Fibroblast of lung (primary cell): ENCODE results near the gene INS.

Experiments used
- EZH2 ChIP-seq: IDR thresholded peaks from 2 replicates; pipeline ENCODE4 v1.5.1; 2012; ENCODE audit warnings: low read length, control low read depth, mild to moderate bottlenecking; ENCODE audit errors: missing control alignments
- TF ChIP-seq, protein P1 (sequence below), 2 donors: IDR thresholded peaks in 1 of 2; conservative IDR thresholded peaks in 1 of 2; 1 replicate in 1 of 2; 2 replicates in 1 of 2; pipeline ENCODE4 v1.5.1; 2011 to 2012; ENCODE audit warnings: low read length in 2 of 2, control low read depth in 1 of 2, inconsistent platforms in 1 of 2, low read depth in 1 of 2, mild to moderate bottlenecking in 1 of 2

DNA sequence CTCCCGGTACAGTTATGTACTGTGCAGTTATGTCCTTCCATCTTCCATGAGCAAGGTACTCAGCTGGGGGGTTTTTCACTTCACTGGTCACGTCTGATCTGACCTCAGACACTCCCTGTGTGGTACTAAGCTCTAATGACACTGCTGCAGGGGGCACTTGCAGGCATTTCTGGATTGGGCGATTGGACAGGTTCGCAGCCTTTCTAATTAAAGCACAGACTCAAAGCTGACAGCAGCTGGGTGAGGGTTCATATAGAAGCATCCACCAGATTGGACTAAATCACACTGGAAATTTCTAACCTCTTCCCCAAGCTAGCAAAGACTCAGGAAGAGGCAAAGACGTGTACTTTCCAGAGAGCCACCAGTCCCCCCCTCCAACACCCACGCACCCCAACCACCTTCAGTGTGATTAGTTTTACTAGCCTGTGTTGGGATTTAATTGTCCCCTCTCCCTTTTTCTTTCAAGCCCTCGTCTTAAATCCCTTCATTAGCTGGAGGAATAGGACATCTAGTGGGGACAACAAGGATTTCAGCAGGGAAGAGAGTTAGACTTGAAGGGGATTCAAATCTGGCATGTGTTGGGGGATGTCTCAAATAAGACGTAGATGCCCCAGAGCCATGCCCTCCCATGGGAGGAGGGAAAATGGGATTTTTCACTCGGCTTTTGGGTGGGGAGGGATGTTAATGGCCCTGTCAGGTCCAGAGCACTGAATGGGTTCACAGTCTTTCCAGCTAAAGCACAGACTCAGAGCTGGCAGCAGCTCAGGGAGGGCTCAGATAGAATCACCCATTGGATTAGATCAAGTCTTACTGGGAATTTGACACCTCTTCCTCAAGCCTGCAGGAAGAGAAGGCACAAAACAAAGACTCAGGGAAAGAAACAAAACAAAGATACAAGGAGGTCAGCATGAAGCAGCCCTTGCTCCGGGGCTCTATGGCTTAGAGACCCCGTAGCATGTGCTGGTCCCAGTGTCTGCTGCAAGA lies 10.9 kb downstream of the INS start:
- TF ChIP-seq, protein P1, sequence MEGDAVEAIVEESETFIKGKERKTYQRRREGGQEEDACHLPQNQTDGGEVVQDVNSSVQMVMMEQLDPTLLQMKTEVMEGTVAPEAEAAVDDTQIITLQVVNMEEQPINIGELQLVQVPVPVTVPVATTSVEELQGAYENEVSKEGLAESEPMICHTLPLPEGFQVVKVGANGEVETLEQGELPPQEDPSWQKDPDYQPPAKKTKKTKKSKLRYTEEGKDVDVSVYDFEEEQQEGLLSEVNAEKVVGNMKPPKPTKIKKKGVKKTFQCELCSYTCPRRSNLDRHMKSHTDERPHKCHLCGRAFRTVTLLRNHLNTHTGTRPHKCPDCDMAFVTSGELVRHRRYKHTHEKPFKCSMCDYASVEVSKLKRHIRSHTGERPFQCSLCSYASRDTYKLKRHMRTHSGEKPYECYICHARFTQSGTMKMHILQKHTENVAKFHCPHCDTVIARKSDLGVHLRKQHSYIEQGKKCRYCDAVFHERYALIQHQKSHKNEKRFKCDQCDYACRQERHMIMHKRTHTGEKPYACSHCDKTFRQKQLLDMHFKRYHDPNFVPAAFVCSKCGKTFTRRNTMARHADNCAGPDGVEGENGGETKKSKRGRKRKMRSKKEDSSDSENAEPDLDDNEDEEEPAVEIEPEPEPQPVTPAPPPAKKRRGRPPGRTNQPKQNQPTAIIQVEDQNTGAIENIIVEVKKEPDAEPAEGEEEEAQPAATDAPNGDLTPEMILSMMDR (conservative IDR thresholded peaks at IDR 0.05 in 1 of 2, IDR thresholded peaks at IDR 0.05 in 1 of 2; ENCODE audit: low read depth in 1 of 2, low read length in 2 of 2) = peak; percentile 37 to 69
- no peak for TF ChIP-seq EZH2
